H1 (cell line): ENCODE measurements around the gene GDPD3. TPM values are rescaled to one million over a fixed set of nuclear protein-coding genes. Genes with fewer than 3 reads are reported as not detected.
A peak's percentile ranks its signal among the peaks of the same experiment; 100 is the strongest.

ENCODE experiments used
- POLR2A ChIP-seq, 2 experiments: IDR thresholded peaks; 1 replicate in 1 of 2; 2 replicates in 1 of 2; pipeline ENCODE4 v1.6.1; 2011; ENCODE audit warnings: low read depth in 2 of 2, low read length in 2 of 2, mild to moderate bottlenecking in 2 of 2; ENCODE audit errors: control extremely low read depth in 1 of 2
- TBP ChIP-seq: IDR thresholded peaks from 2 replicates; pipeline ENCODE4 v1.6.1; 2011; ENCODE audit warnings: low read depth, low read length, improper control_type of control experiment
- polyA plus RNA-seq, 7 experiments: library from polyadenylated mRNA; depleted of rRNA in 3 of 7; stranded (reverse) in 5 of 7; unstranded in 2 of 7; fragments of >200 nt in 5 of 7; fragments of 200-250 nt in 2 of 7; gene quantifications; 1 replicate in 5 of 7; 2 replicates in 1 of 7; 4 replicates in 1 of 7; pipeline versions ENCODE4 v1.2.1 to v1.2.3, GENCODE V29; 2011 to 2013; ENCODE audit warnings: missing spikeins in 2 of 7, mixed read lengths in 2 of 7
- total RNA-seq: library from RNA; stranded (reverse); fragmentation: NEBNext Ultra II Directional; extraction: Animal tissue kit (Norgen Biotek cat#: 25700); gene quantifications from 2 replicates; pipeline ENCODE4 v1.2.1, GENCODE V29; 2021
- TF ChIP-seq, protein P1 (sequence below): fragments of 300-600 bp; sonication (generic); IDR thresholded peaks from 2 replicates; pipeline ENCODE4 v1.7.1; 2012; ENCODE audit warnings: low read length, moderate library complexity, mild to moderate bottlenecking, inconsistent platforms; ENCODE audit not compliant: insufficient replicate concordance

GDPD3 gene
- total and polyA plus RNA-seq, 2 of the 8 experiments (the other 6 are each of a cell fraction or from before 2014, with no cell fraction given) = 0.20 TPM; not detected in 1

DNA sequence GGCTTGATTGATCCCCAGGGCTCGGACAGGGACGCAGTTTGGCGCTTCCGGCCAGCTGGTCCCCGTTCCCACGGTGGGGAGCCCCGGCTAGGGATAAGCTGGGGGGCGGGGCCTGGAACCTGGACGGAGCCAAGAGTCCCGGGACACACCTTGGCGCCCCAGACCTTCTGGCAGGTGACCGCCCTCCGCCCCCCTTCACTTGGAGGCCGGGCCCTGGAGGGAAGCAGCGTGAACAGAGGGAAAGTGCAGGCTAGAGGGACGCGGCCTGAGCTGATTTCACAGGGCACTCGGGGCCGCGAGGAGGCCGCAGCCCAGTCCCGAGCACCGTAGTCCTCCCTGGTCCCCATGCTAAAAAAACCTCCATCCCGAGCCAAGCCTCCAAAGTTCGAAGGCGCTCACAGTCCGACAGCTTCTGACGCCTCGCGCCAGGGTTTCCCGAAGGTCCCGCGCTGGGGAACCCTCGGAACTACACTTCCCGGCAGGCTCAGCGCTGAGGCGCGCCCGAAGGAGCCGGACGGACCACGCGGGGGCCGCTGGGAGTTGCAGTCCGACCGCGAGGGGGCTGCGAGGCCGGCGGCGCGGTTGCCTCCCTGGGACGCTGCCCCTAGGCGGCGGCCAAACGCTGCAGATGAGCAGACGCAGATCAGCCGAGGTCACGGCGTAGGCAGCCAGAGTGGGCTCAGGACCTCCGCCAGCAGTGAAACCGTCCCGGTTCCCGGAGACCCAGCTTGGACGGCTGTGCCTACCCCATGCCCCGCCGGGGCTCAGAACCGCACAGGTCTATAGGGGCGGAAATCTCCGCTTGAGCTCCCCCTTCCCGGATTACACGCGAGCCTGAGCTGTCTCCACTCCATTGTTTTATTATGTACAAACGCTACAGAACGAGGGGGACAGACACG lies 21.6 kb downstream of the GDPD3 start, which contains the start of gene TBX6 (continued):
- TF ChIP-seq, protein P1, sequence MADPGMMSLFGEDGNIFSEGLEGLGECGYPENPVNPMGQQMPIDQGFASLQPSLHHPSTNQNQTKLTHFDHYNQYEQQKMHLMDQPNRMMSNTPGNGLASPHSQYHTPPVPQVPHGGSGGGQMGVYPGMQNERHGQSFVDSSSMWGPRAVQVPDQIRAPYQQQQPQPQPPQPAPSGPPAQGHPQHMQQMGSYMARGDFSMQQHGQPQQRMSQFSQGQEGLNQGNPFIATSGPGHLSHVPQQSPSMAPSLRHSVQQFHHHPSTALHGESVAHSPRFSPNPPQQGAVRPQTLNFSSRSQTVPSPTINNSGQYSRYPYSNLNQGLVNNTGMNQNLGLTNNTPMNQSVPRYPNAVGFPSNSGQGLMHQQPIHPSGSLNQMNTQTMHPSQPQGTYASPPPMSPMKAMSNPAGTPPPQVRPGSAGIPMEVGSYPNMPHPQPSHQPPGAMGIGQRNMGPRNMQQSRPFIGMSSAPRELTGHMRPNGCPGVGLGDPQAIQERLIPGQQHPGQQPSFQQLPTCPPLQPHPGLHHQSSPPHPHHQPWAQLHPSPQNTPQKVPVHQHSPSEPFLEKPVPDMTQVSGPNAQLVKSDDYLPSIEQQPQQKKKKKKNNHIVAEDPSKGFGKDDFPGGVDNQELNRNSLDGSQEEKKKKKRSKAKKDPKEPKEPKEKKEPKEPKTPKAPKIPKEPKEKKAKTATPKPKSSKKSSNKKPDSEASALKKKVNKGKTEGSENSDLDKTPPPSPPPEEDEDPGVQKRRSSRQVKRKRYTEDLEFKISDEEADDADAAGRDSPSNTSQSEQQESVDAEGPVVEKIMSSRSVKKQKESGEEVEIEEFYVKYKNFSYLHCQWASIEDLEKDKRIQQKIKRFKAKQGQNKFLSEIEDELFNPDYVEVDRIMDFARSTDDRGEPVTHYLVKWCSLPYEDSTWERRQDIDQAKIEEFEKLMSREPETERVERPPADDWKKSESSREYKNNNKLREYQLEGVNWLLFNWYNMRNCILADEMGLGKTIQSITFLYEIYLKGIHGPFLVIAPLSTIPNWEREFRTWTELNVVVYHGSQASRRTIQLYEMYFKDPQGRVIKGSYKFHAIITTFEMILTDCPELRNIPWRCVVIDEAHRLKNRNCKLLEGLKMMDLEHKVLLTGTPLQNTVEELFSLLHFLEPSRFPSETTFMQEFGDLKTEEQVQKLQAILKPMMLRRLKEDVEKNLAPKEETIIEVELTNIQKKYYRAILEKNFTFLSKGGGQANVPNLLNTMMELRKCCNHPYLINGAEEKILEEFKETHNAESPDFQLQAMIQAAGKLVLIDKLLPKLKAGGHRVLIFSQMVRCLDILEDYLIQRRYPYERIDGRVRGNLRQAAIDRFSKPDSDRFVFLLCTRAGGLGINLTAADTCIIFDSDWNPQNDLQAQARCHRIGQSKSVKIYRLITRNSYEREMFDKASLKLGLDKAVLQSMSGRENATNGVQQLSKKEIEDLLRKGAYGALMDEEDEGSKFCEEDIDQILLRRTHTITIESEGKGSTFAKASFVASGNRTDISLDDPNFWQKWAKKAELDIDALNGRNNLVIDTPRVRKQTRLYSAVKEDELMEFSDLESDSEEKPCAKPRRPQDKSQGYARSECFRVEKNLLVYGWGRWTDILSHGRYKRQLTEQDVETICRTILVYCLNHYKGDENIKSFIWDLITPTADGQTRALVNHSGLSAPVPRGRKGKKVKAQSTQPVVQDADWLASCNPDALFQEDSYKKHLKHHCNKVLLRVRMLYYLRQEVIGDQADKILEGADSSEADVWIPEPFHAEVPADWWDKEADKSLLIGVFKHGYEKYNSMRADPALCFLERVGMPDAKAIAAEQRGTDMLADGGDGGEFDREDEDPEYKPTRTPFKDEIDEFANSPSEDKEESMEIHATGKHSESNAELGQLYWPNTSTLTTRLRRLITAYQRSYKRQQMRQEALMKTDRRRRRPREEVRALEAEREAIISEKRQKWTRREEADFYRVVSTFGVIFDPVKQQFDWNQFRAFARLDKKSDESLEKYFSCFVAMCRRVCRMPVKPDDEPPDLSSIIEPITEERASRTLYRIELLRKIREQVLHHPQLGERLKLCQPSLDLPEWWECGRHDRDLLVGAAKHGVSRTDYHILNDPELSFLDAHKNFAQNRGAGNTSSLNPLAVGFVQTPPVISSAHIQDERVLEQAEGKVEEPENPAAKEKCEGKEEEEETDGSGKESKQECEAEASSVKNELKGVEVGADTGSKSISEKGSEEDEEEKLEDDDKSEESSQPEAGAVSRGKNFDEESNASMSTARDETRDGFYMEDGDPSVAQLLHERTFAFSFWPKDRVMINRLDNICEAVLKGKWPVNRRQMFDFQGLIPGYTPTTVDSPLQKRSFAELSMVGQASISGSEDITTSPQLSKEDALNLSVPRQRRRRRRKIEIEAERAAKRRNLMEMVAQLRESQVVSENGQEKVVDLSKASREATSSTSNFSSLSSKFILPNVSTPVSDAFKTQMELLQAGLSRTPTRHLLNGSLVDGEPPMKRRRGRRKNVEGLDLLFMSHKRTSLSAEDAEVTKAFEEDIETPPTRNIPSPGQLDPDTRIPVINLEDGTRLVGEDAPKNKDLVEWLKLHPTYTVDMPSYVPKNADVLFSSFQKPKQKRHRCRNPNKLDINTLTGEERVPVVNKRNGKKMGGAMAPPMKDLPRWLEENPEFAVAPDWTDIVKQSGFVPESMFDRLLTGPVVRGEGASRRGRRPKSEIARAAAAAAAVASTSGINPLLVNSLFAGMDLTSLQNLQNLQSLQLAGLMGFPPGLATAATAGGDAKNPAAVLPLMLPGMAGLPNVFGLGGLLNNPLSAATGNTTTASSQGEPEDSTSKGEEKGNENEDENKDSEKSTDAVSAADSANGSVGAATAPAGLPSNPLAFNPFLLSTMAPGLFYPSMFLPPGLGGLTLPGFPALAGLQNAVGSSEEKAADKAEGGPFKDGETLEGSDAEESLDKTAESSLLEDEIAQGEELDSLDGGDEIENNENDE = no peak
- TF ChIP-seq POLR2A (IDR thresholded peaks at IDR 0.05; ENCODE audit: control extremely low read depth in 1 of 2, low read depth in 2 of 2, low read length in 2 of 2) = peak in 1 of 2 experiments; percentile 8; a peak in 1 of 3 replicates
- peak; percentile 68 for TF ChIP-seq TBP
